Fibroblast of pulmonary artery (primary cell): ENCODE measurements around the gene FABP3.

Experiments
- DNase-seq: peaks from one replicate; pipeline ENCODE4 v3.0.0-alpha.2; 2010; ENCODE audit warnings: low read depth
- H3K4me3 ChIP-seq: replicated peaks from 2 replicates; pipeline ENCODE4 v1.5.1; 2011; ENCODE audit warnings: low read depth, mild to moderate bottlenecking, control low read depth, low read length, moderate library complexity
- TF ChIP-seq, protein P1 (sequence below): IDR thresholded peaks from 2 replicates; pipeline ENCODE4 v1.5.1; 2011; ENCODE audit warnings: mild to moderate bottlenecking, control low read depth, low read length, inconsistent platforms; ENCODE audit errors: missing control alignments

Gene FABP3

GRCh38 chr1:31409946-31410858, 37.3 kb upstream of the FABP3 start:
- DNase-seq = no peak
- TF ChIP-seq, protein P1, sequence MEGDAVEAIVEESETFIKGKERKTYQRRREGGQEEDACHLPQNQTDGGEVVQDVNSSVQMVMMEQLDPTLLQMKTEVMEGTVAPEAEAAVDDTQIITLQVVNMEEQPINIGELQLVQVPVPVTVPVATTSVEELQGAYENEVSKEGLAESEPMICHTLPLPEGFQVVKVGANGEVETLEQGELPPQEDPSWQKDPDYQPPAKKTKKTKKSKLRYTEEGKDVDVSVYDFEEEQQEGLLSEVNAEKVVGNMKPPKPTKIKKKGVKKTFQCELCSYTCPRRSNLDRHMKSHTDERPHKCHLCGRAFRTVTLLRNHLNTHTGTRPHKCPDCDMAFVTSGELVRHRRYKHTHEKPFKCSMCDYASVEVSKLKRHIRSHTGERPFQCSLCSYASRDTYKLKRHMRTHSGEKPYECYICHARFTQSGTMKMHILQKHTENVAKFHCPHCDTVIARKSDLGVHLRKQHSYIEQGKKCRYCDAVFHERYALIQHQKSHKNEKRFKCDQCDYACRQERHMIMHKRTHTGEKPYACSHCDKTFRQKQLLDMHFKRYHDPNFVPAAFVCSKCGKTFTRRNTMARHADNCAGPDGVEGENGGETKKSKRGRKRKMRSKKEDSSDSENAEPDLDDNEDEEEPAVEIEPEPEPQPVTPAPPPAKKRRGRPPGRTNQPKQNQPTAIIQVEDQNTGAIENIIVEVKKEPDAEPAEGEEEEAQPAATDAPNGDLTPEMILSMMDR = no peak
- H3K4me3 ChIP-seq = no peak overlapping the region

GRCh38 chr1:31408788-31409318, 36.0 kb upstream of the FABP3 start:
- DNase-seq = no peak
- TF ChIP-seq, protein P1 = no peak

DNA sequence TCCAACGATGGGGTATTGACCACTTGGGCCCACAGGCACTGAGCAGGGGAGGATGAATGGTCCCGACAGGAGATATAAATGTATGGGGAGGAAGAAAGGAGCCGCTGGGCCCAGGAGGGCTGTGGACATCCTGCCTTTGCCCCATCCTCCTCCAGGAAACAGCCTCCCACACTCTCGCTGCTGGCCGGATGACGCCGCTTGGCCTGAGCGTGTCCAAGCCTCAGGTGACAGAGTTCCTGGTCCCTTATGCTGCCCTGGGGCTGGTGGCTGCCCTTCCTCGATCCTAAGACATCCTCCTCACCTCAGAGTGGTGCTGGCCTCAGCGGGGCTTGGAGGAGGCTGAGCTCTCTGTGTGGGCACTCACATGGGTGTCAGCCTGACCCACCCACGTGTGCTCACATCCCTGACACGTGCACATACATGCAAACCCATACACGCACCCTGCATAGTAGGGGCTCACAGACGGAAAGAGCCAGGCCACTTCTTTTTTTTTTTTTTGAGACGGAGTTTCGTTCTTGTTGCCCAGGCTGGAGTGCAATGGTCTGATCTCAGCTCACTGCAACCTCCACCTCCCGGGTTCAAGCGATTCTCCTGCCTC, 34.3 kb upstream of the FABP3 start:
- TF ChIP-seq, protein P1 = no peak
- DNase-seq = peak; percentile 18
- H3K4me3 ChIP-seq = no peak overlapping the region

More at GRCh38 chr1:31408788-31409318, 36.0 kb upstream of the FABP3 start:
- H3K4me3 ChIP-seq = no peak overlapping the region

GRCh38 chr1:31405578-31406245, 32.8 kb upstream of the FABP3 start:
- no peak for DNase-seq

DNA sequence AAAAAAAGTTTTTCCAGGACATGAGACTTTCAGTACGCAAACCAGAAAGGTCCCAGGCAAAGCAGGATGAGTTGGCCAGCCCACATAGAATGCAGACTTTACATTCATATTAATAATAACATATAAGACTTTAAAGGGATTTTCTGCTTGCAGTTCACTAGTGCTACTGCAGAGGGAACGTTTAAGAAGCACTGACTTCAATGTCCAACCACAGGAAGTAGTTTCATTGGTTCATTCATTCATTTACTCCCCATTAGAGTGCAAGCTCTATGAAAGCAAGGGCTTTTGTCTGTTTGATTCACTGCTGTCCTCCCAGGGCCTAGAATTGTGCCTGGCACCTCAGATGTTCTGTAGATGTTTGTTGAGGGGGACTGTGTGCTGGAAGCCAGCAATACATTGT, 28.4 kb upstream of the FABP3 start:
- no peak for DNase-seq
- no peak overlapping the region for H3K4me3 ChIP-seq
- TF ChIP-seq, protein P1 = peak; percentile 5

More at GRCh38 chr1:31405578-31406245, 32.8 kb upstream of the FABP3 start:
- H3K4me3 ChIP-seq = no peak overlapping the region
- TF ChIP-seq, protein P1 = no peak

DNA sequence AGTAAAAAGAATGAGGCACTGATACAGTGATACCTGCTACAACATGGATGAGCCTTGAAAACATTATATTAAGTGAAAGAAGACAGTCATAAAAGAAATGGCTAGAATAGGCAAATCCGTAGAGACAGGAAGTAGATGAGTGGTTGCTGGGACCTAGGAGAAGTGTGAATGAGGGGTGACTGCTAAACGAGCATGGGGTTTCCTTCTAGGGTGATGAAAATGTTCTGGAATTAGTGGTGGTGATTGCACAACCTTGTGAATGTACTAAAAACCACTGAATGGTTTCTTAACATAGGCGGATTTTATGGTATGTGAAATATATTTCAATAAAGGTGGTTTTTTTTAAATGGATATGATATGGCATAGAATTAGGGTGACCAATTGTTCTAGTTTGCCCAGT, 27.5 kb upstream of the FABP3 start:
- DNase-seq = peak; percentile 29
- no peak overlapping the region for H3K4me3 ChIP-seq
- TF ChIP-seq, protein P1 = no peak
